Peyer's patch (tissue), 4 donors: ENCODE measurements around the gene PYROXD2.

Experiments used
- CTCF ChIP-seq, 6 experiments: fragments of 450-650 bp in 4 of 6; fragments of 200-600 bp in 2 of 6; sonication (generic) in 1 of 6; IDR thresholded peaks; one replicate each; pipeline ENCODE4 v1.5.1; 2017 to 2019; ENCODE audit warnings: antibody characterized with exemption in 6 of 6, mild to moderate bottlenecking in 3 of 6, moderate library complexity in 1 of 6
- POLR2A ChIP-seq, 2 donors: fragments of 450-650 bp; IDR thresholded peaks; one replicate each; pipeline ENCODE4 v1.5.1; 2017; ENCODE audit warnings: antibody characterized with exemption in 2 of 2, mild to moderate bottlenecking in 2 of 2, moderate library complexity in 2 of 2

- TF ChIP-seq CTCF (IDR thresholded peaks at IDR 0.05) (peak in 1 of 6 experiments; percentile 15), POLR2A (IDR thresholded peaks at IDR 0.05) (peak; percentile 90 to 92)
Observed at GRCh38 chr10:98446661-98447221, 31.8 kb upstream of the PYROXD2 start, which contains the start of gene HPS1.
